Thyroid gland (tissue), 4 donors: Measurements from ENCODE around the gene ITGBL1. TPM values are rescaled to one million over a fixed set of nuclear protein-coding genes. Genes with fewer than 3 reads are reported as not detected.

Source experiments
- DNase-seq, 2 donors: peaks; one replicate each; pipeline ENCODE4 v3.0.0-alpha.2; 2019
- H3K27ac ChIP-seq, 3 donors: fragments of 200-600 bp; sonication (generic); 1 replicate in 2 of 3; 2 replicates in 1 of 3; pipeline ENCODE4 v1.5.1; 2016 to 2019; ENCODE audit warnings: mild to moderate bottlenecking in 1 of 3, moderate library complexity in 1 of 3
- H3K27me3 ChIP-seq: fragments of 200-600 bp; sonication (generic); one replicate; pipeline ENCODE4 v1.5.1; 2019
- H3K36me3 ChIP-seq, 2 donors: fragments of 200-600 bp; sonication (generic); one replicate each; pipeline ENCODE4 v1.5.1; 2016 to 2019
- H3K4me1 ChIP-seq, 2 donors: fragments of 200-600 bp; sonication (generic); one replicate each; pipeline ENCODE4 v1.5.1; 2017 to 2019
- H3K4me3 ChIP-seq, 3 donors: fragments of 200-600 bp; sonication (generic); replicated peaks in 1 of 3; 1 replicate in 2 of 3; 2 replicates in 1 of 3; pipeline ENCODE4 v1.5.1; 2016; ENCODE audit warnings: mild to moderate bottlenecking in 1 of 3
- H3K9me3 ChIP-seq: fragments of 200-600 bp; sonication (generic); one replicate; pipeline ENCODE4 v1.5.1; 2017
- POLR2A ChIP-seq, 2 donors: fragments of 450-650 bp; IDR thresholded peaks; one replicate each; pipeline ENCODE4 v1.6.1; 2017; ENCODE audit warnings: antibody characterized with exemption in 2 of 2, mild to moderate bottlenecking in 2 of 2, moderate library complexity in 1 of 2
- WGBS, 2 donors: methylation state at CpG; one replicate each; pipeline ENCODE4 v1.1.5; 2017; 5-methylcytosine and 5-hydroxymethylcytosine counted together
- intact Hi-C: fragments of 100-400 bp; cut with DNase I; formaldehyde crosslinking; loops from one replicate; pipeline ENCODE4 v1.15.1; 2023
- total RNA-seq, 4 donors: library from RNA; depleted of rRNA; stranded (reverse); fragments of >200 nt; gene quantifications; one replicate each; pipeline ENCODE4 v1.2.3, GENCODE V29; 2016
- TF ChIP-seq, protein P1 (sequence below), 6 experiments: fragments of 200-600 bp in 3 of 6; fragments of 450-650 bp in 3 of 6; sonication (generic) in 3 of 6; IDR thresholded peaks; one replicate each; pipeline ENCODE4 v1.5.1; 2016 to 2019; ENCODE audit warnings: antibody characterized with exemption in 6 of 6, mild to moderate bottlenecking in 2 of 6, inconsistent platforms in 1 of 6, moderate library complexity in 1 of 6

Gene ITGBL1
- total RNA-seq, 4 donors from 2014 or later = 3.4 to 20.6 (median 4.5) TPM

DNA sequence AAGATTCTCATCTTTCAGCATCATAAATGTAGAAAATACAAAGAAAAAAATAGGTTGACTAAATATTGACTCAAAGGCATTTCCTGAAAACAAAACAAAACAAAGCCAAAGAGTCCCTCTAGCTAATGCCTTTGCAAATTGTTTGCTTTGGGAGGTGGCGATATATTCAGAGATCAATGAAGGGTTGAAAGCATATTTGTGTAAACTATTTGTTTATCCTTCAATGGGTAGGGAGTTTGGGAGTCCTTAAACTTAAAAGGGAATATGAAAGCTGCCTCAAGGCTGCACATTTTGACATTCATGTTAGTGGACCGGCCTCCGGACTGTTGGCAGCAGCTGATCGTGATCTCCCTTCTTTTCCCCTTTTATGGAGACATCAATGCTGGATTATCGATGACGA, 257.5 kb downstream of the ITGBL1 start:
- no peaks in the 10 kb centered on the region for H3K4me1 ChIP-seq
- H3K9me3 ChIP-seq = no peaks in the 10 kb centered on the region
- H3K27me3 ChIP-seq = no peaks in the 10 kb centered on the region
- intact Hi-C loops = no loop called here
- TF ChIP-seq, protein P1, sequence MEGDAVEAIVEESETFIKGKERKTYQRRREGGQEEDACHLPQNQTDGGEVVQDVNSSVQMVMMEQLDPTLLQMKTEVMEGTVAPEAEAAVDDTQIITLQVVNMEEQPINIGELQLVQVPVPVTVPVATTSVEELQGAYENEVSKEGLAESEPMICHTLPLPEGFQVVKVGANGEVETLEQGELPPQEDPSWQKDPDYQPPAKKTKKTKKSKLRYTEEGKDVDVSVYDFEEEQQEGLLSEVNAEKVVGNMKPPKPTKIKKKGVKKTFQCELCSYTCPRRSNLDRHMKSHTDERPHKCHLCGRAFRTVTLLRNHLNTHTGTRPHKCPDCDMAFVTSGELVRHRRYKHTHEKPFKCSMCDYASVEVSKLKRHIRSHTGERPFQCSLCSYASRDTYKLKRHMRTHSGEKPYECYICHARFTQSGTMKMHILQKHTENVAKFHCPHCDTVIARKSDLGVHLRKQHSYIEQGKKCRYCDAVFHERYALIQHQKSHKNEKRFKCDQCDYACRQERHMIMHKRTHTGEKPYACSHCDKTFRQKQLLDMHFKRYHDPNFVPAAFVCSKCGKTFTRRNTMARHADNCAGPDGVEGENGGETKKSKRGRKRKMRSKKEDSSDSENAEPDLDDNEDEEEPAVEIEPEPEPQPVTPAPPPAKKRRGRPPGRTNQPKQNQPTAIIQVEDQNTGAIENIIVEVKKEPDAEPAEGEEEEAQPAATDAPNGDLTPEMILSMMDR (IDR thresholded peaks at IDR 0.05) = no peak
- TF ChIP-seq POLR2A (IDR thresholded peaks at IDR 0.05) = no peak
- H3K36me3 ChIP-seq = no peaks in the 10 kb centered on the region
- WGBS, 2 donors = 86 to 96% methylated on average over 6 of the region's 6 CpGs
- no peak for DNase-seq
- H3K27ac ChIP-seq = no peak overlapping the region
- H3K4me3 ChIP-seq = no peak overlapping the region

DNA sequence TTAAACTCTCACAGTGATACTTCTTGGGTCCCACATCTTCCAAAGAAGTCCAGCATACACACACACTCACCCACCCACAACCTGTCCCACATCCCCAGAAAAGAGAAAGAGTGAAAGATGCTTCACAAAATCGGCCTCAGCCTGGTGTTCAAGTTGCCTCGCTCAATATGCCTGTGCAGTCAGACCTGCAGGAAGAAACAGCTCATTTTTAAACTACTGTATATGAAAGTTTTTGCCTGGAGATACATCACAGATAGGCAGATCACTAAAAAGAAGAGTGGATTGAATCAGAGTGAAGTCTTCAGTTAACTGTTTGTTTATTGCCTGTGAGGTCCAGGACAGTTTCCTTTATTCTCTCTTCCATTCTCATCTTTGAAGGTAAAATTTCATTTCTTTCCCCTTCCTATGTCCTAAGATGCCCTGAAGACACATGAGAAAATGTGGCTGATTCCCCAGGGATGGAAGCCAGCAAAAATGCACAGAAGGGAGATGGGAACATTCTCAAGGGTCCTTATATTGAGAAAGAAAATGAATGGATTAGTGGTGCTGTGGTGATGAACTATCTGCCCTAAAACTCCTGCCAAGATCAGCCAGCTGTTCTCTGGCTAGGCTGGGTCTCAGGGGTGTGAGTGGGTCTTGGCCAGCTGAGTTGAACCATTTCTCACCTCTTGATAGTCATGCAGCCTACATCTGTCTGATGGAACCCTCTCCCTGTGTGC, 259.0 kb downstream of the ITGBL1 start:
- 92 to 97% methylated on average over 2 of the region's 2 CpGs for WGBS, 2 donors
- TF ChIP-seq, protein P1 (IDR thresholded peaks at IDR 0.05) = no peak
- no peak for TF ChIP-seq POLR2A (IDR thresholded peaks at IDR 0.05)

DNA sequence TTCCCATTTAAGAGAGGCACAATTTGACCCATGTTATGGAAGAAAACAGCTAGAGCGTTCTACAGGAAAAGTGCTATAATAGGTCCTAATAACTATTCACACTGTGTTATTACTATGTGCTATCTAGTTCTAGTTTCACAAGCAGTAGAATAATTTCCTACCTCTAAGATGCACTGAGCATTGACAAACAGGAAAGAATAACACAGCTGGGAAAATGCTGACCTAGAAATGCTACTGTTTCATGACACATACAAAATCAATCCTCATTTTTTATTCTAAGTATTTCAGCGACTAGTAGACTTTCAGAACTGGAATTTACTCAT, 259.5 kb downstream of the ITGBL1 start:
- intact Hi-C loops = no loop called here
- H3K9me3 ChIP-seq = no peaks in the 10 kb centered on the region
- no peaks in the 10 kb centered on the region for H3K4me1 ChIP-seq
- no peak overlapping the region for H3K27ac ChIP-seq
- H3K27me3 ChIP-seq = no peaks in the 10 kb centered on the region
- H3K36me3 ChIP-seq = no peaks in the 10 kb centered on the region
- H3K4me3 ChIP-seq = no peak overlapping the region
- WGBS, 2 donors = 82 to 85% methylated on average over 2 of the region's 2 CpGs
- DNase-seq = no peak
- TF ChIP-seq, protein P1 (IDR thresholded peaks at IDR 0.05) = no peak
- no peak for TF ChIP-seq POLR2A (IDR thresholded peaks at IDR 0.05)

More for the DNA sequence above, 259.0 kb downstream of the ITGBL1 start:
- intact Hi-C loops = no loop called here
- no peaks in the 10 kb centered on the region for H3K27me3 ChIP-seq
- no peak overlapping the region for H3K4me3 ChIP-seq
- no peak for DNase-seq
- no peaks in the 10 kb centered on the region for H3K36me3 ChIP-seq
- H3K9me3 ChIP-seq = no peaks in the 10 kb centered on the region
- H3K27ac ChIP-seq = no peak overlapping the region
- no peaks in the 10 kb centered on the region for H3K4me1 ChIP-seq

DNA sequence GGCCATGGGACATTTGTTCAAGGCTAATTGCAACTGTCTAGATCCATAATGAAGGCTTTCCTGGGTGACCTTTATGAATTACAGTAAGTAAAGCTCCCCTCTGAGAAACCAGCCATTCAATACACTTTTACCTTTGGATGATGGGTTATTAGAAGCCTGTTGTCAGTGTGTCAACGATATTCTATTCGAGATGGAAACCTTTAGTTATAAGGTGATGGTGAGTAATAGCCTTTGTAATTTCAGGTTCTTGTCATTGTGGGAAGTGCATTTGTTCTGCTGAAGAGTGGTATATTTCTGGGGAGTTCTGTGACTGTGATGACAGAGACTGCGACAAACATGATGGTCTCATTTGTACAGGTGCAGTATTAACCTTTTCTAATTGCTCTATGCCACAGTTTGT, 261.7 kb downstream of the ITGBL1 start:
- intact Hi-C loops = no loop called here
- H3K27me3 ChIP-seq = no peaks in the 10 kb centered on the region
- no peak overlapping the region for H3K4me3 ChIP-seq
- H3K36me3 ChIP-seq = no peaks in the 10 kb centered on the region
- H3K9me3 ChIP-seq = no peaks in the 10 kb centered on the region
- TF ChIP-seq POLR2A (IDR thresholded peaks at IDR 0.05) = no peak
- TF ChIP-seq, protein P1 (IDR thresholded peaks at IDR 0.05) = no peak
- 96 to 98% methylated on average over 3 of the region's 3 CpGs for WGBS, 2 donors
- DNase-seq = no peak
- no peaks in the 10 kb centered on the region for H3K4me1 ChIP-seq
- H3K27ac ChIP-seq = no peak overlapping the region

DNA sequence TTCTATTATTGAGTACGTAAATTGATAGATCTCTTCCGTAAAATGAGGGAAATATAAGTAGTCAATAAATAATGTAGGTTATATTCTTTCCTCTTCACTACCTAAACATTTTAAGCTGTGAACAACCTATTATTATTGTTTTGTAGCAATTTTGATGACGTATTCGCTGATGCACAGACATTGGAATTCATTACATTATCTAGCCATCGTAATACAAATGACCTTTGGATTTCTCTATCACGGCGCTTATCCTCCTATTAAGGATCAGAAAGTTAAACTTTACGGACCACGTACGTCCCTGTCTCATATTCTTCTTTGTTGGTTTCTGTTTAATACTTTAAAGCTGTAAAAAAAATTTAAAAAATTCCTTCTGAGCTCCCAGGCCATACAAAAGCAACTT, 264.9 kb downstream of the ITGBL1 start:
- H3K27ac ChIP-seq = no peak overlapping the region
- no peaks in the 10 kb centered on the region for H3K36me3 ChIP-seq
- intact Hi-C loops = no loop called here
- H3K4me1 ChIP-seq = no peaks in the 10 kb centered on the region
- H3K4me3 ChIP-seq = no peak overlapping the region
- WGBS, 2 donors = 94 to 96% methylated on average over 10 of the region's 10 CpGs
- no peak for DNase-seq
- H3K27me3 ChIP-seq = no peaks in the 10 kb centered on the region
- no peak for TF ChIP-seq POLR2A (IDR thresholded peaks at IDR 0.05)
- TF ChIP-seq, protein P1 (IDR thresholded peaks at IDR 0.05) = no peak
- no peaks in the 10 kb centered on the region for H3K9me3 ChIP-seq
